SK-N-MC (cell line): ENCODE measurements around the gene TNIK.

Experiments
- EZH2 ChIP-seq: fragments of 200-600 bp; sonication (generic); IDR thresholded peaks from one replicate; pipeline ENCODE4 v1.6.1; 2017; ENCODE audit warnings: antibody characterized with exemption
- FOXP2 ChIP-seq: optimal IDR thresholded peaks from 2 replicates; pipeline ENCODE3; 2011; ENCODE audit warnings: mild to moderate bottlenecking, moderate library complexity; ENCODE audit not compliant: insufficient read depth; ENCODE audit errors: extremely low read length, control extremely low read depth
- POLR2AphosphoS5 ChIP-seq: IDR thresholded peaks from 2 replicates; pipeline ENCODE4 v1.6.1; 2012; ENCODE audit warnings: mild to moderate bottlenecking, low read depth, low read length, borderline replicate concordance

GRCh38 chr3:171266034-171266739 lies 194.0 kb downstream of the TNIK start:
- no peak for TF ChIP-seq POLR2AphosphoS5
- no peak for TF ChIP-seq EZH2
- no peak for TF ChIP-seq FOXP2
